ENCODE measurements around the gene SCRN1.

Gene SCRN1

DNA sequence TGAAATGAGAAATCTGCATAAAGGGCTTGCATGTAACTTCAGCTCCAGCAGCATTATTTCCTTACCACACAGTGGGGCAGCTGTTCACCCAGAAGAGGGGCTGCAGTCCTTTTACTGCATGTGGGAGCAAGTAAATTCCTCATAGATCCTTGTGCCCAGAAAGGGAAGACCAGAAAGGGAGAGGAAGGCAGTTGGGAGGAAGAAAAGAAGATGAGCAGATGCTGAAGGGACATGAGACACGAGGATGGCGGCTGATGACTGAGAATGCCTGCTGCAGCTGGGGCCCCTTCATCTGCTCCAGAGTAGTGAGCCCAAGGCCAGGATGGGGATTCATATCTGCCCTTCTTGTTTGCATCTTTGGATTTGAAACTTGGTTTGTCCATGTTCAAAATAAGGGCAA is 102.8 kb downstream of the SCRN1 start:
- DNase-seq = no peak

DNA sequence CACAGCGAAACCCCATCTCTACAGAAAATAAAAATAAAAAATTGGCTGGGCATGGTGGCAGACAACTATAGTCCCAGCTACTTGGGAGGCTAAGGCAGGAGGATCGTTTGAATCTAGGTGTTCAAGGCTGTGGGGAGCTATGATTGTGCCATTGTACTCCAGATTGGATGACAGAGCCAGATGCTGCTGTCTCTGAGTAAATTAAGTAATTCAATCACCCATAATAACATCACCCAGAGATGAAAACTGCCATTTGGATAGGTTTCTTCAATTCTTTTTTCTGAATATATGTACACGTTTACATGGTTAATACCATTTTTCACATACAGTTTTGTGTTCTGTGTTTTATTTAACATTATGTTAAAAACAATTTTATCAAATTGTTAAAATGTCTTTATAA is 104.0 kb downstream of the SCRN1 start:
- DNase-seq = no peak

DNA sequence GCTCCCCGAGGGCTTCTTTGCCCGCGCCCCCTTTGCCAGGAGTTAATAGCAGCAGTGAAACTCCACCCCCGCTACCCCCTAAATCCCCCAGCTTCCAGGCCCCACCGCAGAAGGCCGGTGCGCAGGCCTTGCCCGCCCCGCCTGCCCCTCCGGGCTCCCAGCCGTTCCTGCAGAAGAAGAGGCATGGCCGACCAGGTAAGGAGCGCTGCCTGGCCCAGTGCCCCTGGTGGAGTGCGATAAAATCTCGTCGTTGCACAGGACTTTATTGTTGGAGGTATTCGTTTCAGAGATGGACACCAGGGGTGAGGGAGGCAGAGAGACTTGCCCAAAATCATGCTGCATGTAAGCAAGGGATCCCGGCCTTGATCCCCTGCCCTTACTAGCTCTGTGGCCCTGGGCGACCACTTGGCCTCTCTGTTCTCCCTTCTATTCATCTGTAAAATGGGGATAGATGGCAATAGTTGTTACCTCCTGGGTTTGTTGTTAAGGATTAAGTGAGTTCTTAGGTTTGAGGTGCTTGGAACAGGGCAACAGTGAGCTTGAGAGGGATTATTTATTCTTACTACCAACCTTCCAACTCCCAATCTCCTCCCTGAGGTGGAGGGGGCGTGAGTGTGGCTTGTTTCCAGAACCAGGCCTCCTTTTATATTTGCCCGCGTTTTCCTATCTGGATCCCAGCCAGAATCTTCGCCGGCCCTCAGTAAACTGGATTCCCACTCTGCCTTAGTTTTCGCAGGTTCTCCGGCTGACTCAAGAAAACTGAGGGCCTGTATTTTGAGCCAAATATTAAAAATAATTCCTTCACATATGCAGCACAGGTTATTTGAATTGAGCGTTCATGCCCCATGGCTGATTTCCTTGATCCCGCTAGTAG is 105.0 kb downstream of the SCRN1 start:
- DNase-seq = no peak

DNA sequence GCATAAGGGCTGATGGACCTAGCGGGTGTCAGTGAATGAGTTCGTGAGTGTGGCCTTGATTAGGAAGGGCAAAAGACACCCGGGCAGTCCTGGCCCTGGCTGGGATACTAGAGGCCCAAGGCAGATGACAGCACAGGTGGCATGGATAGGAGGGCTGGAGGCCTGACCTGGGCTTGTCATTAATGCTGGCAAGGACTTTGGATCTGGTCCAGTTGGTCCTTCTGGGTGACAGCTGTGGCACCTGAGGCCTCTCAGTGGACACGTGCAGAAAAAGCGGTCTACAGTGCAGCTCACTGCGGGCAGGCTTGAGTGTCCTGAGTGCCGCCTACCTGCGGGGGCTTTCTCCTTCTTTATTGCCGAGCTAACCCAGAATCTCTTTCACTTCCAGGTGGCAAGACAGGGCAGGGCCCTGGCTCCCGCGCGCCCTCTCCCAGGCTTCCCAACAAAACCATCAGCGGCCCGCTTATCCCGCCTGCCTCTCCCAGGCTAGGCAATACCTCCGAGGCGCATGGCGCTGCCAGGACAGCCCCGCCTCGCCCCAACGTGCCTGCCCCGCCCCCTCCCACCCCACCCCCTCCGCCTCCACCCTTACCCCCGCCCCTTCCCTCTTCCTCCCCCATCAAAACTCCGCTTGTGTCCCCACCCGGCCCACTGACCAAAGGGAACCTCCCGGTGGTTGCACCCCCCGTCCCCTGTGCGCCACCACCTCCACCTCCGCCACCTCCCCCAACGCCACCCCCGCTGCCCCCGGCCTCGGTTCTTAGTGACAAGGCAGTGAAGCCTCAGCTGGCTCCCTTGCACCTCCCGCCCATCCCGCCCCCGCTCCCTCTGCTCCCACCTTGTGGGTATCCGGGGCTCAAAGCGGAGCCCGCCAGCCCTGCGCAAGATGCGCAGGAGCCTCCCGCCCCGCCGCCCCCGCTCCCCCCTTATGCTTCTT is 105.9 kb downstream of the SCRN1 start:
- DNase-seq = no peak

DNA sequence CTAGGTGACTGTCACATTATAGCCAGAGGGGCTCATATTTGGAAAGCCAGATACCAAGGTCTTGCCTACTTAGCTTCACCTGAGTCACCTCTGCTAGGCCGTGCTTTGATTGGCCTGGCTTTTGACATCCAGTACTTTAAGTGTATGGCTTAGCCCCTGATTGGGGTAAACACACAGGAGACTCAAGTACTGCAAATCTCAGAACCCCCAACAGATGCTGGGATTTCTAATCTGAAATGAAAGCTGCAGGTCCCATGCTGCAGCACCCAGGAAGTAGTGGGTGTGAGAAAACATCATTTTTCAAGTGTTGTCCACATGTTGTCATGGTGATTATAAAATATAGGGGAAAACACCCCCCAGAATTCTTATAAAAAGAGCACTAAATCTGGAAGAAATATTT is 107.1 kb downstream of the SCRN1 start:
- no peak for DNase-seq

DNA sequence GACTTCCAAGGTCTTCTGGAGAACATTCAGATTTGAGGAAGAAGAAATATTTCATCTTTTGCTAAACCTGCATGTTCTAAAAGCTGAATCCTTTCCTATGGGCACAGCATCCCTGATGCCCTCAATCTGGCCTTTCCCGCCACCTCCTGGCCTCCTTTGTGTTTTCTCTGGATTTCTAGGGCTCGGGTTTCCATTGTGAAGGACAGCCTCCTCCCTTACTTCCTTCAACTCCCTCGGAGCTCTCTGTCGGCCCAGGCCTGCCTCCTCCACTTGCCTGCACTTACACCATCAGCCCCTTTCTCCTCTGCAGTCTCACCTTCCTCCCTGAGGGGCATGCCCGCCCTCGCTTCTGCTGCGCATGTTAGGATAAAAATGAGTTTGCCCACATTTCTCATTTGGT is 107.9 kb downstream of the SCRN1 start:
- DNase-seq = no peak

DNA sequence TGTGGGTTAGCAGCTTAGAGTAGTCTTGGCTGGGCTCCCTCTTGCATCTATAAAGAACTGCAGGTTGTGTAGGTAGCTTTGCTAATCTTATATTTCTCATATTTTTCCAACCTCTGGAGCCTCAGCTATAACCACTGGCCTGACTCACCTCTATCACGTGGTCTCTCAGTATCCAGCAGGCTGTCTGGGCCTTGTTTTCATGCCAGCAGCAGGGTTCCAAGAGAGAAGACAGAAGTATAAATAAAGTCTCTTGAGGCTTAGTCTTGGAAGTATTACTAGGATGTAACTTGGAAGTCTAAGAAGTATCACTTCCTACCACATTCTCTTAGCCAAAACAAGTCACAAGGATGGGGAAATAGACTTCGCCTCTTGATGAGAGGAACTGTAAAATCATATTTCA is 110.0 kb downstream of the SCRN1 start:
- DNase-seq = peak; percentile 62

DNA sequence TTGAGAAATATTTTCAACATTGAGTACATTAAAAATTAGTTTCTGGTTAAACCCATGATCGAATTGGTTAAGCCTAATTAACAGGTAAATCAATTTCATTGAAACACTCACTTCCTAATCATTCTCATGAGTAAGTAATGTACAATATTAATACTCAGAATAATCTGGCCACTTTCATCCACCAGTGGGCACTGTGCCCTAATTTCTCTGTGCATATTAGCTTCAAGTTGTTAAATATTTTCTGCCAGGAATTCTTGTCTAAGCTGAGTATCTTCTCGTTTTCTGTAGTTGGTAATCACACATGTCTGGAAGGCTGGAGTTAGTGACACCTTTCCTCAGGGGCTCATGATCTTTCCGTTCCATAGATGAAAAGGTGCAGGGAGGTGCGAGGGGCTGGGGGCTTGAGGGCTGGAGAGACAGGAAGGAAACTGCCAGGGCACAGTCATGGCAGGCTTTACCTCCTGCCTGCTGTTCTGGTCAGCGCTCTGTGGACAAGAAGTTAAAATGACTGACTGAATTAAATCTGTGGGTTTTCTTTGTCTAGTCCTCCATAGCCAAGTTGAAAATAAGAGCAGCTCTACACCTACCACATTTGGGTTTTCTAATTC is 111.4 kb downstream of the SCRN1 start:
- peak; percentile 29 for DNase-seq

DNA sequence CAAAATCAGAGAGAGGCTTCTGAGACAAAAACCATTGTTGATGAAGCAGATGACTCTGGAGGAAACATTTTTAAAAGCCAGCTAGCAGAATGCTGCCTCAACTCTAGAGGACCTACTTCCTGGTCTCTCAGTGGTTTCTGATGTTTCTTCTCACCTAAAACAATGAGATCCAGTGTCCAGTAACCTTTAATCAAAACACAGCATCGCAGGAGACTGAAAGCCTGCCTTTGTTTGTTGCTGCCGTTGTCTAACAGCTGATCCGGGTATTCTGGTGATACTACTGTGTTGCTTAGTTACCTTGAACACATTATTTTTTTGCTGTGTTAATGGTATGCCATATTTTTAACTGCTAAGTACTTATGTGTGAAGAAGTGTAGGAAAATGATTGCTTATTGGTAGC is 112.4 kb downstream of the SCRN1 start:
- no peak for DNase-seq

DNA sequence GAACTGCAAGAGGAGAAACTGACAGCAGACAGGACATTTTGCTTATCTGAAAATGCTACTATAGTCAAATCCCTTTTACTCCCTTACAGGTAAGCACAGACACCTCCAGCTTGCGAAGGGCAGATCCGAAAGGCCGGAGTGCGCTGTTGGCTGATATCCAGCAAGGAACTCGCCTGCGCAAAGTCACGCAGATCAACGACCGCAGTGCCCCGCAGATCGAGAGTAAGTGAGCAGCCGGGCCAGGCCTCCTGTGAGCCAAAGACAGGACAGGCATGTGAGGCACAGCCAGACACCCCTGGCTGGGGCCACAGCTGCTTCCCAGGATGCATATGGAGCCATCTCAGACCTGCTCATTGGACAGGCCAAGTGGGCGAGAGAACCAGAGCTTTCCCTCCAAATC is 113.9 kb downstream of the SCRN1 start:
- DNase-seq = no peak

DNA sequence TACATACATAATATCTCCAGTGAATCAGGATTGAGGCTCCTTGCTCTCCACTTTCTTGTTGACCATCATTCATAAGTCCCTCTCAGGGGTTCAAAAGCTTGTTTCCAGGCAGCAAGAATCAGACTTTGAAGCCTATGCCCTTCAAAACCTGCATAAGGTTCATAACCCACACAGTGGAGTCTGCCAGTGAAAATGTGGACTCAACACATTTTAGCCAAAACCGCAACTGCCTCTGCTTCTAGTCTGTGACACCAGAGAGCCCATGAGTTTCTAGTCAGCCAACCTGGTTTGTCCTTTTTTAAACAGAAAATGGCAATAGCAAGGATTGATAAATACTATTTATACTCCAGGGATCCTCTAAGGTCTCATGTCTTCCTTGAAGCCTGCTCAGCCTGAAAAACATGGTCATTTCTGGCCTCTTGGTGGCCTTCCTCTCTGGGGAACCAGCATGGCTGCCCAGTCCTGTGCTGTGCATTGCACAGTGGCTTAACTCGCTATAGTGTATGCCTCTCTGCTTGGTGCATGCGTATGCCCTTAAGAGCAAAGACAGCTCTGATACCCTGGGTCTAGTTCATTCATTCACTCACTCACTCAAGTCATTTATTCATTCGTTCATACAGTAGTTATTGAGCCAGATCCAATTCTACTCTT is 115.8 kb downstream of the SCRN1 start:
- no peak for DNase-seq

DNA sequence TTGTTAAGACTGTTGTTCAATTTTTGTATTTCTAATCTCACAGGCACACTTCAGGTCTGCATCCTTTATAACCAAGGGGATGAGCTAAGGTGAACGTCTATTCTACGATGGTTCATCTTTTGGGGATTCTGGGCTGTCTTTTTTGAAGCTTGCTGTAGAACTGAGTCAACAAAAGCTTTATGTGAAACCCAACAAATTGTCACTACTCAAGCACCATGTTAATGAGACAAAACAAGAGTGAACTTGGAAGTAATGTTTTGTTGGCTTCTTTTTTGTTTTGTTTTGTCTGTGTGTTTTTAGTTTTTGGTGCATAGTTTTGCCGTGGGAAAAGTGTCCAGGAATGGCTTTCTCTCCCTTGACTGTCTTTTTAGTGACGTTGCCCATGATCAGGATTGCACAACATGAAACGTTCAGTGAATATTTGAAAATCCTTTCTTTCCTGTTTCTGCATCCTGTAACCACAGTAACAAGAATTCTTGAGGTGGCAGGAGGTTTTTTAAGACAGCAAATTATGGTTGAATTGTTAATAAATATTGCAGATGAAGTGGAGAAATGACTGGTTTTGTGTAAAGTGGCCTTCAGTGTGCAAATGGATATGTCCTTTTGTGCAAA is 117.7 kb downstream of the SCRN1 start:
- DNase-seq = peak; percentile 49

All from HCEC 1CT (cell line).